K562 (cell line): ENCODE measurements around the gene ALKBH2. TPM values are rescaled to one million over a fixed set of nuclear protein-coding genes. Genes with fewer than 3 reads are reported as not detected.

Experiments
- ATF3 ChIP-seq, 2 experiments: fragments of 450-650 bp in 1 of 2; sonication (generic) in 1 of 2; formaldehyde crosslinking in 1 of 2; IDR thresholded peaks in 1 of 2; conservative IDR thresholded peaks in 1 of 2; 2 replicates each; pipeline versions ENCODE4 v1.6.1 to v1.8.1; 2016 to 2023; ENCODE audit warnings: mild to moderate bottlenecking in 2 of 2, moderate library complexity in 2 of 2, inconsistent platforms in 1 of 2, missing genetic modification reagents in 1 of 2
- BMI1 ChIP-seq: fragments of 150-350 bp; IDR thresholded peaks from 2 replicates; pipeline ENCODE4 v1.6.1; 2014; ENCODE audit warnings: low read length
- ESRRB ChIP-seq: fragments of 250-450 bp; sonication (Bioruptor Pico); IDR thresholded peaks from 2 replicates; pipeline ENCODE4 v1.5.0; 2020; ENCODE audit warnings: mild to moderate bottlenecking, moderate library complexity, borderline replicate concordance
- FOXJ3 ChIP-seq: sonication (generic); formaldehyde crosslinking; IDR thresholded peaks from 2 replicates; pipeline ENCODE4 v1.4.0; 2020; ENCODE audit warnings: mild to moderate bottlenecking, missing genetic modification reagents
- HDAC1 ChIP-seq, 2 experiments: fragments of 450-650 bp; IDR thresholded peaks; 2 replicates each; pipeline ENCODE4 v1.6.1; 2016 to 2017; ENCODE audit warnings: inconsistent platforms in 1 of 2, mild to moderate bottlenecking in 1 of 2, moderate library complexity in 1 of 2
- ILK ChIP-seq: fragments of 450-650 bp; IDR thresholded peaks from 2 replicates; pipeline ENCODE4 v1.6.1; 2016; ENCODE audit warnings: missing genetic modification characterization, low read depth, mild to moderate bottlenecking, missing compliant biosample characterization, moderate library complexity, borderline replicate concordance
- MTA3 ChIP-seq: fragments of 450-650 bp; formaldehyde crosslinking; IDR thresholded peaks from 2 replicates; pipeline ENCODE4 v1.6.1; 2017; ENCODE audit warnings: mild to moderate bottlenecking, borderline replicate concordance
- NCOR1 ChIP-seq: fragments of 450-650 bp; IDR thresholded peaks from 2 replicates; pipeline ENCODE4 v1.6.1; 2016; ENCODE audit warnings: mild to moderate bottlenecking, moderate library complexity
- PML ChIP-seq: IDR thresholded peaks from 2 replicates; pipeline ENCODE4 v1.6.1; 2012; ENCODE audit warnings: low read length, inconsistent platforms
- SMARCB1 ChIP-seq: IDR thresholded peaks from 2 replicates; pipeline ENCODE4 v1.6.1; 2011; ENCODE audit warnings: improper control_type of control experiment, low read depth; ENCODE audit not compliant: insufficient read length
- SP2 ChIP-seq: IDR thresholded peaks from 2 replicates; pipeline ENCODE4 v1.6.1; 2011; ENCODE audit warnings: mild to moderate bottlenecking, low read depth, low read length, moderate library complexity; ENCODE audit not compliant: poor library complexity, severe bottlenecking; ENCODE audit errors: extremely low read depth
- TAF9B ChIP-seq: fragments of 450-650 bp; IDR thresholded peaks from 2 replicates; pipeline ENCODE4 v1.6.1; 2018; ENCODE audit warnings: mild to moderate bottlenecking; ENCODE audit not compliant: partially characterized antibody
- TBP ChIP-seq: optimal IDR thresholded peaks from 2 replicates; pipeline ENCODE3; 2011; ENCODE audit warnings: low read depth, low read length, improper control_type of control experiment
- TCF15 ChIP-seq: fragments of 250-450 bp; sonication (Bioruptor Pico); IDR thresholded peaks from 2 replicates; pipeline ENCODE4 v1.8.0; 2022; ENCODE audit warnings: moderate library complexity, mild to moderate bottlenecking, inconsistent platforms
- TEAD1 ChIP-seq, 2 experiments: fragments of 450-650 bp in 1 of 2; sonication (generic) in 1 of 2; formaldehyde crosslinking; IDR thresholded peaks; 2 replicates each; pipeline versions ENCODE4 v1.4.0 to v1.8.0; 2020 to 2022; ENCODE audit warnings: mild to moderate bottlenecking in 2 of 2, missing genetic modification reagents in 1 of 2
- ZNF253 ChIP-seq: fragments of 250-450 bp; sonication (Bioruptor Pico); conservative IDR thresholded peaks from 2 replicates; pipeline ENCODE4 v1.6.1; 2021; ENCODE audit warnings: mild to moderate bottlenecking
- ZNF311 ChIP-seq: fragments of 250-450 bp; sonication (Bioruptor Pico); IDR thresholded peaks from 2 replicates; pipeline ENCODE4 v1.4.0; 2020; ENCODE audit warnings: mild to moderate bottlenecking, moderate library complexity
- ZNF354B ChIP-seq: fragments of 250-450 bp; sonication (Bioruptor Pico); IDR thresholded peaks from 2 replicates; pipeline ENCODE4 v1.4.0; 2020
- ZNF407 ChIP-seq: fragments of 450-650 bp; IDR thresholded peaks from 2 replicates; pipeline ENCODE4 v1.6.1; 2016; ENCODE audit warnings: low read depth
- polyA plus RNA-seq, 8 experiments: library from polyadenylated mRNA; depleted of rRNA in 4 of 8; stranded (reverse) in 5 of 8; unstranded in 3 of 8; fragments of >200 nt; fragmentation: Nextera tagmentation in 2 of 8; fragmentation: Illumina TruSeq in 1 of 8; extraction: Ambion mirVana in 2 of 8; extraction: Trizol in 1 of 8; gene quantifications; 2 replicates each; pipeline versions ENCODE4 v1.2.1 to v1.2.3, GENCODE V29; 2011 to 2014; ENCODE audit warnings: inconsistent platforms in 1 of 8, missing spikeins in 1 of 8
- total RNA-seq, 7 experiments: library from RNA; depleted of rRNA in 6 of 7; stranded (reverse); fragments of >200 nt in 6 of 7; fragmentation: Illumina TruSeq in 2 of 7; extraction: Trizol in 2 of 7; gene quantifications; 2 replicates each; pipeline versions ENCODE4 v1.2.1 to v1.2.3, GENCODE V29; 2011 to 2021; ENCODE audit warnings: low replicate concordance in 1 of 7

ALKBH2 gene
- total and polyA plus RNA-seq, 9 of the 15 experiments (the other 6 are each of a cell fraction or from before 2014, with no cell fraction given) = 5.9 to 56.1 (median 41.9) TPM

- TF ChIP-seq NCOR1 (no peak), TAF9B (no peak), SP2 (peak; percentile 90), MTA3 (no peak), ILK (tag) (no peak), ZNF311 (no peak), TBP (peak; percentile 19), ZNF407 (no peak), FOXJ3 (CRISPR knock-in tag) (no peak), TEAD1 (CRISPR knock-in tag; IDR thresholded peaks at IDR 0.05) (peak in 1 of 2 experiments; percentile 72; a peak in 1 of 4 replicates), ATF3 (IDR thresholded peaks at IDR 0.05) (no peak), ATF3 (CRISPR knock-in tag; conservative IDR thresholded peaks at IDR 0.05) (no peak), HDAC1 (IDR thresholded peaks at IDR 0.05) (peak; percentile 97 to 100), ESRRB (no peak), ZNF354B (CRISPR knock-in tag) (no peak), BMI1 (no peak), ZNF253 (no peak), SMARCB1 (no peak), PML (peak; percentile 45; the same call in 1 of the 2 replicates), TCF15 (CRISPR knock-in tag) (no peak)
Observed at GRCh38 chr12:109097435-109098182, 4.3 kb upstream of the ALKBH2 start, which contains the start of gene UNG (continued).
